MM.1S (cell line): ENCODE data around the gene PTPN22.

Source experiments
- DNase-seq: peaks from one replicate; pipeline ENCODE4 v3.0.0-alpha.2; 2015
- H2AFZ ChIP-seq: fragments of 300-600 bp; sonication (generic); 2 replicates; pipeline ENCODE4 v1.6.0; 2016; ENCODE audit warnings: antibody characterized with exemption, low read length
- H3F3A ChIP-seq: fragments of 300-600 bp; sonication (generic); 2 replicates; pipeline ENCODE4 v1.6.1; 2016; ENCODE audit warnings: mild to moderate bottlenecking, antibody characterized with exemption, low read length, moderate library complexity, mixed read lengths; ENCODE audit not compliant: insufficient read depth
- H3K27ac ChIP-seq: fragments of 300-600 bp; sonication (generic); 2 replicates; pipeline ENCODE4 v1.5.1; 2016; ENCODE audit warnings: mild to moderate bottlenecking, low read length
- H3K27me3 ChIP-seq: fragments of 300-600 bp; sonication (generic); replicated peaks from 2 replicates; pipeline ENCODE4 v1.6.0; 2016; ENCODE audit warnings: low read length; ENCODE audit not compliant: insufficient read depth
- H3K36me3 ChIP-seq: fragments of 300-600 bp; sonication (generic); replicated peaks from 2 replicates; pipeline ENCODE4 v1.6.1; 2016; ENCODE audit warnings: mild to moderate bottlenecking, low read length, mixed read lengths; ENCODE audit not compliant: insufficient read depth
- H3K4me1 ChIP-seq: fragments of 300-600 bp; sonication (generic); 2 replicates; pipeline ENCODE4 v1.6.1; 2016; ENCODE audit warnings: low read length, mixed read lengths
- H3K4me2 ChIP-seq: fragments of 300-600 bp; sonication (generic); 2 replicates; pipeline ENCODE4 v1.6.0; 2016; ENCODE audit warnings: low read depth, low read length
- H3K4me3 ChIP-seq: fragments of 300-600 bp; sonication (generic); 2 replicates; pipeline ENCODE4 v1.5.1; 2016; ENCODE audit warnings: low read length, mixed read lengths
- H3K79me2 ChIP-seq: fragments of 300-600 bp; sonication (generic); 2 replicates; pipeline ENCODE4 v1.6.1; 2016; ENCODE audit warnings: mixed run types, low read length, mixed read lengths
- H3K9ac ChIP-seq: fragments of 300-600 bp; sonication (generic); 2 replicates; pipeline ENCODE4 v1.6.1; 2016; ENCODE audit warnings: low read length, mixed read lengths
- H3K9me2 ChIP-seq: fragments of 300-600 bp; sonication (generic); replicated peaks from 2 replicates; pipeline ENCODE4 v1.6.1; 2016; ENCODE audit warnings: mild to moderate bottlenecking, low read length, mixed read lengths; ENCODE audit not compliant: insufficient read depth
- H3K9me3 ChIP-seq: fragments of 300-600 bp; sonication (generic); replicated peaks from 2 replicates; pipeline ENCODE4 v1.6.1; 2016; ENCODE audit warnings: mild to moderate bottlenecking, low read length, mixed read lengths; ENCODE audit not compliant: insufficient read depth
- H4K20me1 ChIP-seq: fragments of 300-600 bp; sonication (generic); 2 replicates; pipeline ENCODE4 v1.6.1; 2016; ENCODE audit warnings: mild to moderate bottlenecking, low read length, moderate library complexity, mixed read lengths; ENCODE audit not compliant: insufficient read depth
- EZH2 ChIP-seq: fragments of 300-600 bp; sonication (generic); optimal IDR thresholded peaks from 2 replicates; pipeline ENCODE3; 2017; ENCODE audit warnings: low read depth, mild to moderate bottlenecking, antibody characterized with exemption, low read length, mixed read lengths
- EZH2phosphoT487 ChIP-seq: fragments of 300-600 bp; sonication (generic); IDR thresholded peaks from 2 replicates; pipeline ENCODE4 v1.6.1; 2018; ENCODE audit warnings: antibody characterized with exemption, low read length
- TF ChIP-seq, protein P1 (sequence below): fragments of 300-600 bp; sonication (generic); IDR thresholded peaks from 2 replicates; pipeline ENCODE4 v1.5.1; 2016; ENCODE audit warnings: antibody characterized with exemption, low read length, mixed read lengths

PTPN22 gene

DNA sequence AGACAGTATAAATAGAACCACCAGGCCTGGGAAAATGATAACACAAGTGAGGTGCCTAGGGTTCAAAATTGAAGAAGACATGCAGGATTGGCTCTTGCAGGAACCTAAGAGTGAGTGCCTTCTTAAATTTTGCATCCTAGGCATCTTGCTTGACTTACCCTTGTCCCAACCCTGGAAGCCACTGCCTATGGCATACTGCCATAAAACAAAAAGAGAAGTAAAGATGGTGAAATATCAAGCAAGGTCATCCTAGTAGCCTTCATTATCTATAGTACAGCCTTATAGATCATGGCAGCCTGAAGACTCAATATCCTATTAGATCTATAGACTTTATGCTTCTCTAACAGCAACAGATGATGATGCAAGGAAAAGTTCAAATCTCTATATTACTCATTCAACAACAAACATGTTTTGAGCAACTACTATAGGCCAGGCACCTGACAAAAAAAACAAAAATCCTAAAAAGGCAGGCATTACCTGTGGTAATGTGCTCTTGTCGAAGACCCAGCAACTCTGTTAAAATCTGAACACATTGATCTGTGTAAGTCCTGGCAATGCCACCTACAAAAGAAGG lies 26.8 kb upstream of the PTPN22 start:
- Histone ChIP-seq H3K36me3 (no peaks in the 10 kb centered on the region), H3K9me2 (no peaks in the 10 kb centered on the region), H3K27me3 (no peaks in the 10 kb centered on the region), H3K79me2 (peaks cover 2% of the 10 kb centered on the region), H3K9ac (no peak overlapping the region), H3K27ac (no peak overlapping the region), H2AFZ (no peak overlapping the region), H3K4me1 (0 out of 2 replicates have a peak, but pooled peaks cover 2% of the 10 kb centered on the region), H3K4me2 (no peak overlapping the region), H3K4me3 (no peak overlapping the region), H3F3A (no peaks in the 10 kb centered on the region), H4K20me1 (no peaks in the 10 kb centered on the region), H3K9me3 (no peaks in the 10 kb centered on the region)
- TF ChIP-seq EZH2 (no peak), EZH2phosphoT487 (no peak)
- TF ChIP-seq, protein P1, sequence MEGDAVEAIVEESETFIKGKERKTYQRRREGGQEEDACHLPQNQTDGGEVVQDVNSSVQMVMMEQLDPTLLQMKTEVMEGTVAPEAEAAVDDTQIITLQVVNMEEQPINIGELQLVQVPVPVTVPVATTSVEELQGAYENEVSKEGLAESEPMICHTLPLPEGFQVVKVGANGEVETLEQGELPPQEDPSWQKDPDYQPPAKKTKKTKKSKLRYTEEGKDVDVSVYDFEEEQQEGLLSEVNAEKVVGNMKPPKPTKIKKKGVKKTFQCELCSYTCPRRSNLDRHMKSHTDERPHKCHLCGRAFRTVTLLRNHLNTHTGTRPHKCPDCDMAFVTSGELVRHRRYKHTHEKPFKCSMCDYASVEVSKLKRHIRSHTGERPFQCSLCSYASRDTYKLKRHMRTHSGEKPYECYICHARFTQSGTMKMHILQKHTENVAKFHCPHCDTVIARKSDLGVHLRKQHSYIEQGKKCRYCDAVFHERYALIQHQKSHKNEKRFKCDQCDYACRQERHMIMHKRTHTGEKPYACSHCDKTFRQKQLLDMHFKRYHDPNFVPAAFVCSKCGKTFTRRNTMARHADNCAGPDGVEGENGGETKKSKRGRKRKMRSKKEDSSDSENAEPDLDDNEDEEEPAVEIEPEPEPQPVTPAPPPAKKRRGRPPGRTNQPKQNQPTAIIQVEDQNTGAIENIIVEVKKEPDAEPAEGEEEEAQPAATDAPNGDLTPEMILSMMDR: no peak
- DNase-seq: no peak

DNA sequence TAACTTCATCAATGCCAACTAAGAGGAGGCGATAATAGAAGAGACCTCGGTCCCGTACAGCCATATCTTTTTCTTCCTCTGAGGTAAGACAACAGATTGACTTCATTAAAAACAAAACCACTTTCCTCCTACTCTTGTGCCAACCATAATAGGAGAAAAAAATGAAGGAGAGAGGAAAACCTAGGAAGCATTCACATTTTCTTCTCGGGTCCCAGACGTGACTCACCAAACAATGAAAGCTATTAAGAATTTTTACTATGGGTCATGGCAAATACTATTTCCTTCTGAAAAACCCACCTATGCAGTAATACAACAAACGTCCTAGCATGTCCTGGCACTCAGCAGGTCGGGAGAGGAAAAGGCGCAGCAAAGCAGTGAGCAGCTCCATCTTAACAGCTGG lies 24.4 kb upstream of the PTPN22 start:
- Histone ChIP-seq H3K4me1 (no peaks in the 10 kb centered on the region), H3K27ac (no peak overlapping the region), H2AFZ (no peak overlapping the region), H3K27me3 (no peaks in the 10 kb centered on the region), H3K9me2 (no peaks in the 10 kb centered on the region), H3K9me3 (no peaks in the 10 kb centered on the region), H3K4me2 (no peak overlapping the region), H4K20me1 (no peaks in the 10 kb centered on the region), H3K4me3 (no peak overlapping the region), H3K36me3 (no peaks in the 10 kb centered on the region), H3K79me2 (no peaks in the 10 kb centered on the region), H3F3A (no peaks in the 10 kb centered on the region), H3K9ac (no peak overlapping the region)
- no peak for DNase-seq
- TF ChIP-seq, protein P1: no peak
- no peak for TF ChIP-seq EZH2

DNA sequence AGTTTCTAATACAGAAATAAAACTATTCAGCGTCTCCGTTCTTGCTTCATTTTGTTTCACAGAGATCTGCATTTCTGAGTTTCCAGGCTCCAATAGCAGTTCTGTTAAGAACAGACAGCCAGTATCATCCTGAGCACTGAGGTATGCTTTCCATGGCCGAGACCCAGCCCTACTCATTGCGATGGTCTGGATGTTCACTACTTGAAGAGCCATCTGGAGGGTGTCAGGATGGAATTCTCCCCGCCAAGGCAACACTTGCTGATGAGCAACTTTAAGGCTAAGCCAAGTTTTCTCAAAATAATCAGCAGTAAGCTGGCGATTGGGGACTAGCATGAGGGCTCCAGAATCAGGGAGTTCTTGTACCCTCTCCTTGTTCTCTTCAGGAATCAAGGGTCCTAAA lies 23.6 kb upstream of the PTPN22 start:
- Histone ChIP-seq H3K9me3 (no peaks in the 10 kb centered on the region), H3K4me1 (no peaks in the 10 kb centered on the region), H3F3A (no peaks in the 10 kb centered on the region), H3K27ac (no peak overlapping the region), H2AFZ (no peak overlapping the region), H3K9ac (no peak overlapping the region), H3K27me3 (no peaks in the 10 kb centered on the region), H3K9me2 (no peaks in the 10 kb centered on the region), H3K79me2 (no peaks in the 10 kb centered on the region), H3K36me3 (no peaks in the 10 kb centered on the region), H4K20me1 (no peaks in the 10 kb centered on the region), H3K4me2 (no peak overlapping the region), H3K4me3 (no peak overlapping the region)
- TF ChIP-seq EZH2phosphoT487 (no peak), EZH2 (no peak)
- TF ChIP-seq, protein P1: no peak
- no peak for DNase-seq
